ENCODE results near the gene INO80D.

DNA sequence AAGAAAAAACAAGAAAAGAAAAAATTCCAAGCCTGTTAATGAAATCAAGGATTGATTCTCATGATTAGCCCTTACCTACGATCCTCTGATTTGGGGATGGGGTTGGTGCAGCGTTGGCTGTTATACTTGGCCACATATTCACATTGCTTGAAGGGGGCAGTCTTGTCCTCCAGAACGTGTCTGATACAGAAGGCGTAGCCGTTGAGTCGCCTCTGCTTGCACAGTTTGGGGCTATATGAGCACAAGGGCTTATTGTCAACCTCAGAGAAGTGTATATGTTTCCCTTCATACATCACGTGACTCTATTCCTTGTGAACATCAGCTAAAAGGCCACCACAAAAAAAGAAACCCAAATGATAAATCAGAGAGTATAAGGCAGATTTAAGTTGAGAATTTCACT lies 23.2 kb downstream of the INO80D start:
- TF ChIP-seq STAT1 (IDR thresholded peaks at IDR 0.05; ENCODE audit: unreplicated experiment) (no peak), CREB1 (CRISPR knock-in tag; IDR thresholded peaks at IDR 0.05; ENCODE audit: low read depth) (no peak), JUNB (IDR thresholded peaks at IDR 0.05; ENCODE audit: unreplicated experiment) (no peak), EZH2phosphoT487 (IDR thresholded peaks at IDR 0.05; ENCODE audit: unreplicated experiment) (no peak), EZH2 (IDR thresholded peaks at IDR 0.05; ENCODE audit: low read depth, unreplicated experiment) (no peak), POLR2AphosphoS5 (IDR thresholded peaks at IDR 0.05; ENCODE audit: low read depth) (no peak)
- TF ChIP-seq, protein P1, sequence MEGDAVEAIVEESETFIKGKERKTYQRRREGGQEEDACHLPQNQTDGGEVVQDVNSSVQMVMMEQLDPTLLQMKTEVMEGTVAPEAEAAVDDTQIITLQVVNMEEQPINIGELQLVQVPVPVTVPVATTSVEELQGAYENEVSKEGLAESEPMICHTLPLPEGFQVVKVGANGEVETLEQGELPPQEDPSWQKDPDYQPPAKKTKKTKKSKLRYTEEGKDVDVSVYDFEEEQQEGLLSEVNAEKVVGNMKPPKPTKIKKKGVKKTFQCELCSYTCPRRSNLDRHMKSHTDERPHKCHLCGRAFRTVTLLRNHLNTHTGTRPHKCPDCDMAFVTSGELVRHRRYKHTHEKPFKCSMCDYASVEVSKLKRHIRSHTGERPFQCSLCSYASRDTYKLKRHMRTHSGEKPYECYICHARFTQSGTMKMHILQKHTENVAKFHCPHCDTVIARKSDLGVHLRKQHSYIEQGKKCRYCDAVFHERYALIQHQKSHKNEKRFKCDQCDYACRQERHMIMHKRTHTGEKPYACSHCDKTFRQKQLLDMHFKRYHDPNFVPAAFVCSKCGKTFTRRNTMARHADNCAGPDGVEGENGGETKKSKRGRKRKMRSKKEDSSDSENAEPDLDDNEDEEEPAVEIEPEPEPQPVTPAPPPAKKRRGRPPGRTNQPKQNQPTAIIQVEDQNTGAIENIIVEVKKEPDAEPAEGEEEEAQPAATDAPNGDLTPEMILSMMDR (conservative IDR thresholded peaks at IDR 0.05; ENCODE audit: low read depth in 2 of 2) = peak; percentile 33 to 61; a peak in 3 of 4 replicates
- TF ChIP-seq, protein P2, sequence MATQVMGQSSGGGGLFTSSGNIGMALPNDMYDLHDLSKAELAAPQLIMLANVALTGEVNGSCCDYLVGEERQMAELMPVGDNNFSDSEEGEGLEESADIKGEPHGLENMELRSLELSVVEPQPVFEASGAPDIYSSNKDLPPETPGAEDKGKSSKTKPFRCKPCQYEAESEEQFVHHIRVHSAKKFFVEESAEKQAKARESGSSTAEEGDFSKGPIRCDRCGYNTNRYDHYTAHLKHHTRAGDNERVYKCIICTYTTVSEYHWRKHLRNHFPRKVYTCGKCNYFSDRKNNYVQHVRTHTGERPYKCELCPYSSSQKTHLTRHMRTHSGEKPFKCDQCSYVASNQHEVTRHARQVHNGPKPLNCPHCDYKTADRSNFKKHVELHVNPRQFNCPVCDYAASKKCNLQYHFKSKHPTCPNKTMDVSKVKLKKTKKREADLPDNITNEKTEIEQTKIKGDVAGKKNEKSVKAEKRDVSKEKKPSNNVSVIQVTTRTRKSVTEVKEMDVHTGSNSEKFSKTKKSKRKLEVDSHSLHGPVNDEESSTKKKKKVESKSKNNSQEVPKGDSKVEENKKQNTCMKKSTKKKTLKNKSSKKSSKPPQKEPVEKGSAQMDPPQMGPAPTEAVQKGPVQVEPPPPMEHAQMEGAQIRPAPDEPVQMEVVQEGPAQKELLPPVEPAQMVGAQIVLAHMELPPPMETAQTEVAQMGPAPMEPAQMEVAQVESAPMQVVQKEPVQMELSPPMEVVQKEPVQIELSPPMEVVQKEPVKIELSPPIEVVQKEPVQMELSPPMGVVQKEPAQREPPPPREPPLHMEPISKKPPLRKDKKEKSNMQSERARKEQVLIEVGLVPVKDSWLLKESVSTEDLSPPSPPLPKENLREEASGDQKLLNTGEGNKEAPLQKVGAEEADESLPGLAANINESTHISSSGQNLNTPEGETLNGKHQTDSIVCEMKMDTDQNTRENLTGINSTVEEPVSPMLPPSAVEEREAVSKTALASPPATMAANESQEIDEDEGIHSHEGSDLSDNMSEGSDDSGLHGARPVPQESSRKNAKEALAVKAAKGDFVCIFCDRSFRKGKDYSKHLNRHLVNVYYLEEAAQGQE (IDR thresholded peaks at IDR 0.05; ENCODE audit: unreplicated experiment) = no peak

All from GM23338 (cell line).